ENCODE results near the gene ST6GALNAC3. TPM values are rescaled to one million over a fixed set of nuclear protein-coding genes. Genes with fewer than 3 reads are reported as not detected.

Gene ST6GALNAC3
- total RNA-seq, 1 donor from 2014 or later = 3.9 TPM

- no peak for DNase-seq (ENCODE audit: missing footprints)
- intact Hi-C loops (cut with DNase I) = no loop called here
- ATAC-seq = no peak
Observed at GRCh38 chr1:76661531-76661930, 587.0 kb downstream of the ST6GALNAC3 start.

- DNase-seq (ENCODE audit: missing footprints) = no peak
- no peak for ATAC-seq
Observed at GRCh38 chr1:76666499-76666898, 592.0 kb downstream of the ST6GALNAC3 start.

GRCh38 chr1:76668046-76668445 lies 593.5 kb downstream of the ST6GALNAC3 start:
- intact Hi-C loops (cut with DNase I) = no loop called here
- ATAC-seq (no peak), DNase-seq (ENCODE audit: missing footprints) (no peak)

More at GRCh38 chr1:76666499-76666898, 592.0 kb downstream of the ST6GALNAC3 start:
- intact Hi-C loops (cut with DNase I) = no loop called here

GRCh38 chr1:76669131-76669530 lies 594.6 kb downstream of the ST6GALNAC3 start:
- intact Hi-C loops (cut with DNase I) = no loop called here
- DNase-seq (ENCODE audit: missing footprints) (no peak), ATAC-seq (no peak)

GRCh38 chr1:76669624-76670315 lies 595.2 kb downstream of the ST6GALNAC3 start:
- ATAC-seq (no peak), DNase-seq (ENCODE audit: missing footprints) (no peak)
- intact Hi-C loops (cut with DNase I) = no loop called here

GRCh38 chr1:76674689-76675210 lies 600.2 kb downstream of the ST6GALNAC3 start:
- ATAC-seq = no peak
- intact Hi-C loops (cut with DNase I) = no loop called here
- DNase-seq (ENCODE audit: missing footprints) = no peak

GRCh38 chr1:76677416-76678405 lies 603.2 kb downstream of the ST6GALNAC3 start:
- no peak for DNase-seq (ENCODE audit: missing footprints)
- ATAC-seq = no peak
- intact Hi-C loops (cut with DNase I) = no loop called here

GRCh38 chr1:76679534-76680152 lies 605.1 kb downstream of the ST6GALNAC3 start:
- intact Hi-C loops (cut with DNase I) = no loop called here
- ATAC-seq (no peak), DNase-seq (ENCODE audit: missing footprints) (no peak)

GRCh38 chr1:76680651-76681050 lies 606.1 kb downstream of the ST6GALNAC3 start:
- ATAC-seq (no peak), DNase-seq (ENCODE audit: missing footprints) (no peak)
- intact Hi-C loops (cut with DNase I) = no loop called here

- ATAC-seq = no peak
- DNase-seq (ENCODE audit: missing footprints) = no peak
- intact Hi-C loops (cut with DNase I) = no loop called here
Observed at GRCh38 chr1:76682138-76682537, 607.6 kb downstream of the ST6GALNAC3 start.

Other genes with a start within 250 kb of the ST6GALNAC3 start
- not detected for gene ASB17, start 142.3 kb upstream of the ST6GALNAC3 start, total RNA-seq